ENCODE data around the gene EXO5.

- TF ChIP-seq, protein P1, sequence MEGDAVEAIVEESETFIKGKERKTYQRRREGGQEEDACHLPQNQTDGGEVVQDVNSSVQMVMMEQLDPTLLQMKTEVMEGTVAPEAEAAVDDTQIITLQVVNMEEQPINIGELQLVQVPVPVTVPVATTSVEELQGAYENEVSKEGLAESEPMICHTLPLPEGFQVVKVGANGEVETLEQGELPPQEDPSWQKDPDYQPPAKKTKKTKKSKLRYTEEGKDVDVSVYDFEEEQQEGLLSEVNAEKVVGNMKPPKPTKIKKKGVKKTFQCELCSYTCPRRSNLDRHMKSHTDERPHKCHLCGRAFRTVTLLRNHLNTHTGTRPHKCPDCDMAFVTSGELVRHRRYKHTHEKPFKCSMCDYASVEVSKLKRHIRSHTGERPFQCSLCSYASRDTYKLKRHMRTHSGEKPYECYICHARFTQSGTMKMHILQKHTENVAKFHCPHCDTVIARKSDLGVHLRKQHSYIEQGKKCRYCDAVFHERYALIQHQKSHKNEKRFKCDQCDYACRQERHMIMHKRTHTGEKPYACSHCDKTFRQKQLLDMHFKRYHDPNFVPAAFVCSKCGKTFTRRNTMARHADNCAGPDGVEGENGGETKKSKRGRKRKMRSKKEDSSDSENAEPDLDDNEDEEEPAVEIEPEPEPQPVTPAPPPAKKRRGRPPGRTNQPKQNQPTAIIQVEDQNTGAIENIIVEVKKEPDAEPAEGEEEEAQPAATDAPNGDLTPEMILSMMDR (IDR thresholded peaks at IDR 0.05; ENCODE audit: low read length): no peak
- TF ChIP-seq EZH2 (IDR thresholded peaks at IDR 0.05; ENCODE audit: borderline replicate concordance, low read length): no peak
Measured at GRCh38 chr1:40564913-40565312, 56.3 kb downstream of the EXO5 start.

All from OCI-LY1 (cell line).